Measurements from ENCODE around the gene C1QTNF8.

C1QTNF8 gene

DNA sequence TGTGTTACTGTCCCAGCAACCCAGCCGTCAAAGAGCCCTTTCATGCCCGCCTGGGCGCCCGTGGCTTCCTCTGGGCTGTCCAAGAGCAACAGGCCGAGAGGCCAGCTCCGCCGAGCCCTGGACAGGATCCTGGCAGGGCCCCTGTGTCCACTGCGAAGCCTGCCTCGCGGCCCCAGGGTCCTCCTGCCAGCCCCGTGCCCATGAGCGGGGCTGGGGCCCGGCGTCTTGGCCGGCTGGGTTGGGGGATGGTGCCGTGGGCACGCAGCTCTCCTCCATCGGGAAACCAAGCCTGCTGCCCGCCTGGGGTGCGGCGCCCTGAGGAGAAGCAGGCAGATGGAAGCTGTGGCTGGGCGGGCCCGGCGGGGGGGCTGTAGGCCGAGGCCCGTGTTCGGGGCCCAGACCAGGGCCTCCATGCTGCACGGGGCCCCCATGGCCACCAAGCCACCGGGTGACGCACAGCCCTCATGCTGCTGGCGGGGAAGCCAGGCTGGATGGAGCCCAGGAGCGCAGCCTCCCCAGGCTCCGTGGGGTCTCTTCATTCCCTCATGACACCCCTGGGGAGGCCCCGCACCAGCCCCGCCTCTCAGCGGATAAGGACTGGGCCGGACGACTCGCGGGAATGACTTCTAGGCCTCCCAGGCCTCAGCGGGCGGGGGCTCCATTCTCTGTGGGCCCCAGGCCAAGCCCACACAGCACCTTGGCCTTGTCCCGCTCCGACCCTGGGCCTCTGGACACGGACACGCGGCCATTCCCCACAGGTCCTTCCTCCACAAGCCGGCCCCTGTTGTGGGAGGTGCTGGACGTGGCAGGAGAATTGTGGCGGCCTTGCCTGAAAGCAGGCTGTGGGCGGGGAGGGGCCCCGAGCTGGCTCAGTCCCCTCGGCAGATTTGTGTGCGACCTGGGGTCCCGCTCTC, at the start of gene C1QTNF8:
TSS of gene C1QTNF8 (minus strand) at position 76 of the 914 bp plus-strand sequence. CDS start 1,322 bp downstream, outside the sequence.
- DNase-seq (ENCODE audit: low read depth in 2 of 2): no peak

GRCh38 chr16:1145383-1146100, 49.5 kb upstream of the C1QTNF8 start:
- no peak for DNase-seq (ENCODE audit: low read depth in 2 of 2)

- DNase-seq (ENCODE audit: low read depth in 2 of 2): no peak
These were observed 48.7 kb upstream of the C1QTNF8 start for GRCh38 chr16:1144476-1145382.

DNA sequence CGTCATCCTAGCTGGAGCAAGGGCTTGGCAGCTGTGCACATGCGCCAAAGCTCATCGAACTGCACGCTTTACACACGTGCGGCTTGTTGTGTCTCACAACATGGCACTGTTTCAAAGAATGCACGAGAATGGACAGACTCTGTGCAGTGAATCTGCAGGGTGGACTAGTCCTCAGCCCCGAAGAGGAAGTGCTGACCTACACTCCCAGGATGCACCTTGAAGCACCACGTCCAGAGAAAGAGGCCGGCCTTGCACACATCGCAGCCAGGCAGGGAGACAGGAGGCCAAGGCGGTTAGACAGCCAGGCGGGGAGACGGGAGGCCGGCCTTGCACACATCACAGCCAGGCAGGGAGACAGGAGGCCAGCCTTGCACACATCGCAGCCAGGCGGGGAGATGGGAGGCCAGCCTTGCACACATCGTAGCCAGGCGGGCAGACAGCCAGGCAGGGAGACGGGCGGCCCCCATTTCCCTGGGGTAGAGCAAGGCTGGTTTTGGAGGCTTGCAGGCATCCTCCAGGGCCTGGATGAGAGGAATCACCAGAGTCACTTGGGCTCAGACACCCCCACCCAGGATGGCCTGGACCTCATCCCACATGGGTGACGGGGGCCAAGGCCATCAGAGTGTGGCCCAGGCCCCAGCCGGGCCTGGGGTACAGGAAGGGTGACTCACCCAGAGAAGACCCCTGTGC, 47.9 kb upstream of the C1QTNF8 start:
- DNase-seq (ENCODE audit: low read depth in 2 of 2): no peak

DNA sequence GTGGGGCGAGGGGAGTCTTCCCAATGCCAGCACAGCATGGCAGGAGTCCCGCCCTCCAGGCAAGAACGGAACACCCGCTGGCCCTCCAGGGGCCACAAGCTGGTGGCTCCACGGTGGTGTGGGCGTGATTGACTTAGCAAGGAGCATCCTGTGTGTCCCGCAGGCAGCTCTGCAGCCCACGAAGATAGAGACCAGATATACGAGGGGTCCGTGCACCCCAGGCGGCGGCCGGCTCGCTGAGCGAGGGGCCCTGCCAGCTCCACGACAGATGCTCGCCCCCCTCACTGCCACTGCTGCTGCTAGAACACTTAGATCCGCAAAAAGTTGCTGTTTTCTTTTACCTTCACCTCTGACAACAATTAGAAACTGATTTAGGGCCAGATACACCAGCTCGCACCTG, 46.9 kb upstream of the C1QTNF8 start:
- no peak for DNase-seq (ENCODE audit: low read depth in 2 of 2)

DNA sequence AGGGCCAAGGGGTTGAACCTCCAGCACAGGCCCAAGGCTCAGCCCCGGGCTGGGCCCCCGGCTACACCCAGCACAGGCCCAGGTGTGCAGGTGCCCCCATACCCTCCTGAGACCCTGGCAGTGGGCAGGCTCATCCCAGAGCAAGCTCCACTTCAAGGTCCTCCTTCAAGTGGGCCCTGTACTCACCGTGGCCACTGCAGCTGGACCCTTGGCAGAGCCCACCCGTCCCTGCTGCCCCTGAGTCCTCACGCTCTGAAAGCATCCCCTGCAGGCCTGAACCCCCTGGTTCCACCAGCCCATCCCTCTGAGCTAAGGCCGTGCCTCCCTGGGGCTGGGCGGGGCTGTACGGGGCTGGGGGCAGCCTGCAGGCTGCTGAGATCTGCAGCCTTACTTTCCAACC, 45.7 kb upstream of the C1QTNF8 start:
- DNase-seq (ENCODE audit: low read depth in 2 of 2): no peak

GRCh38 chr16:1141191-1141590, 45.1 kb upstream of the C1QTNF8 start:
- DNase-seq (ENCODE audit: low read depth in 2 of 2): no peak

GRCh38 chr16:1140582-1141162, 44.6 kb upstream of the C1QTNF8 start:
- DNase-seq (ENCODE audit: low read depth in 2 of 2): no peak

DNA sequence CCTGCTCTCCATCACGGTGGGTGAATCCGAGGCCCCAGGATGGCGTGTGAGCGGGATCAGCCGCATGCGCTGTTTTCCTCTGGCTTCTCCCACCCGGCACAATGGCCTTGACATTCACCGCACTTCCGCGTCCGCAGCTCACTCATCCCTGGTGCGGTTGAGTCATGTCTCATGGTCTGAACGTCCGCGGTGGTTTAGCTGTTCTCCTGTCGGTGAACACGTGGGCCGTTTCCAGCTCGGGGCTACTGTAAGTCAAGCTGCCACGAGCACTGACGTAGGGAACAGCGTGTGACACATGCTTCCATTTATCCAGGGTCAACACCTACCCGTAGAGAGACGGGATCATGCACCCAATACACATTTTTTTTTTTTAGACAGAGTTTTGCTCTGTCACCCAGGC, 41.6 kb upstream of the C1QTNF8 start:
- no peak for DNase-seq (ENCODE audit: low read depth in 2 of 2)

GRCh38 chr16:1135459-1135825, 39.4 kb upstream of the C1QTNF8 start:
- no peak for DNase-seq (ENCODE audit: low read depth in 2 of 2)

DNA sequence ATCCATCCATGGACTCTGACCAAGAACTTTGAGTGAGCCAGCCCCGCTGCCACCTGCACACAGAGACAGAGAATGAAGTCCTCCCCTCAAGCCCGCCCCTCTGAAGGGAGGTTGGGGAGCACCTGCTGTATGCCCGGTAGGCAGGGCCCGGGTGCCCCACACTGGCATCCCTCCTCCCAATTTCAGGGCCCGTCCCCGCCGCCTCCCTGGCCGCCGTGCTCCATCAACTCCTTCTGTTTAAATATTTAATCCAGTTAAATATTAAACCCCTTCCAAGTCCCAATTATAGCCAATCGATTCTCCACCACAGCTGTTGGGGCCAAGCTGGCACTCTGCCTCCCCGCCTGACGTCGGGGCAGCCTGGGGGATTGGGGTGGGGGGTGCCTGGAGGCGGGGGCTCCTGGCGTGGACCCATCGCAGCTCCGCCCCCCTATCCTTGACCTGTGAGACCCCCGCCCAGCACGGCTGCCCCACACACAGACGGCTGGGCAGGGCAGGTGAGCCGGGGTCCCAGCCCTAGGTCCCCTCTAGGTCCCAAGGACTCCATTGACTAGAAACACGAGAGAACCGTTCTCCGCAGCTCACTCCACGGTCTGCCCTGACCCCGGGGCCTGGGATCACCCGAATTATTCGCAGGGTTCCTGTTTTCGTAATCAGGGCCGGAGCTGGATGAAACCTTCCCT, 38.9 kb upstream of the C1QTNF8 start:
- DNase-seq (ENCODE audit: low read depth in 2 of 2): no peak

GRCh38 chr16:1133810-1134520, 37.9 kb upstream of the C1QTNF8 start:
- DNase-seq (ENCODE audit: low read depth in 2 of 2): no peak

DNA sequence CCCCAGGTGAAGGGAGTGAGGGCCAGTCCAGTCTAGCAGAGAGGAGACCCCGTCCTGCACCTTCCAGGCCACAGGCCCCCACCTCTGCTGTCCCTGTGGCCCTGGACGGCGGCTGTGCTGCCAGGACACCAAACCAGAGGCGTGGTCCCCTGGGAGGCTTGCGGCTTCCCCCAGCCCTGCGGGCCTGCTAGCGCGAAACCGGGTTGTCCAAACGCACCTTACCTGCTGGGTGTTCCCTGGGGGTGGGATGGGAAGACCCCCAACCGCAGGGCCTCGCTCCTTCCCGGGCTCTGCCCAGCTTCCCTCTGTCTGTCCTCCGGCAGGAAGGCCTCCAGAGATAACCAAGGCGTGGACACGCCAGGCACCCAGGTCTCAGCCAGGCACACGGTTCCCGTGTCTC, 37.2 kb upstream of the C1QTNF8 start:
- DNase-seq (ENCODE audit: low read depth in 2 of 2): no peak

GRCh38 chr16:1132431-1132830, 36.4 kb upstream of the C1QTNF8 start:
- DNase-seq (ENCODE audit: low read depth in 2 of 2): no peak

DNA sequence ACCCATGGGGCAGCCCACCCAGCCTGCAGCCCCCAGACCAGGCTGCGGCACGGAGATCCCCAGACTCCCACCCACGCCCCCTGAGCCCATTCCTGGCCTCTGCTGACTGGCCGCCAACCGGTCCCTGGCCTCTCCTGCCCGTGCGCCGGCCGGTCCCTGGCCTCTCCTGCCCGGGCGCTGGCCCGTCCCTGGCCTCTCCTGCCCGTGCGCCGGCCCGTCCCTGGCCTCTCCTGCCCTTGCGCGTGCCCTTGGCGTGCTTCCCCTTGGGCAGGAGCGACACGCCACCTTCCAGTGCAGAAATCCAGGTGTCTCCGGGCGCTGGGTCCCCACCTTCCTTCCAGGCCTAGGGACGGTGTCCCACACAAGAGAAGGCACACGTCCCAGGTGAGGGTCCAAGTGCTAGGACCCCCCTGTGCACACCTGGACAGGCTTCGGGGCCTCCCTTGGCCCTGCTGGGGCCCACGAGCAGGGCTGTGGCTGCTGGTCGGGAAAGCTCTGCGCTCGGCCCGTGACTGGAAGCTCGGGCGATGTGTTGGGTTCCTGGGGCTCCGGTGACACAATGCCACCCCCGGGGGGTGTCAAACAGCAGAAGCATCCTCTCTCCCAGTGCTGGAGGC, 35.4 kb upstream of the C1QTNF8 start:
- DNase-seq (ENCODE audit: low read depth in 2 of 2): no peak

DNA sequence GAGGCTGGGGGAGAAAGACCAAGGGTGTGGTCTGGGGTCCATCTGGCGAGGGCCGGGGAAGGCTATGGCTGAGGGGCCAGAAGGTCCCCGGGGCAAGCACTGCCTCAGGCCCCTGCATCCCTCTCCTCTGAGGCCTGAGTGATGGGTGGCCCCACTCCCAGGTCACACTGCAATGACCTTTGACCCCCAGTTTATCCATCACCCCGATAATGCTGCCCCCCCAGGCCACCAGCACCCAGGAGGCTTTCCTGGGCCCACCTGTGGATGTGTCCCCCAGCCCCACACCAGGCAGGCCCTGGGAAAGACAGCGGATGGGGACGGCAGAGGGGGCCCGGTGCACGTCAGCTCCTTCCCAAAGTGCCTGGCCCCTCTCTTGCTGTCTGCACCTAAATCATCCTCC, 34.3 kb upstream of the C1QTNF8 start:
- DNase-seq (ENCODE audit: low read depth in 2 of 2): no peak

DNA sequence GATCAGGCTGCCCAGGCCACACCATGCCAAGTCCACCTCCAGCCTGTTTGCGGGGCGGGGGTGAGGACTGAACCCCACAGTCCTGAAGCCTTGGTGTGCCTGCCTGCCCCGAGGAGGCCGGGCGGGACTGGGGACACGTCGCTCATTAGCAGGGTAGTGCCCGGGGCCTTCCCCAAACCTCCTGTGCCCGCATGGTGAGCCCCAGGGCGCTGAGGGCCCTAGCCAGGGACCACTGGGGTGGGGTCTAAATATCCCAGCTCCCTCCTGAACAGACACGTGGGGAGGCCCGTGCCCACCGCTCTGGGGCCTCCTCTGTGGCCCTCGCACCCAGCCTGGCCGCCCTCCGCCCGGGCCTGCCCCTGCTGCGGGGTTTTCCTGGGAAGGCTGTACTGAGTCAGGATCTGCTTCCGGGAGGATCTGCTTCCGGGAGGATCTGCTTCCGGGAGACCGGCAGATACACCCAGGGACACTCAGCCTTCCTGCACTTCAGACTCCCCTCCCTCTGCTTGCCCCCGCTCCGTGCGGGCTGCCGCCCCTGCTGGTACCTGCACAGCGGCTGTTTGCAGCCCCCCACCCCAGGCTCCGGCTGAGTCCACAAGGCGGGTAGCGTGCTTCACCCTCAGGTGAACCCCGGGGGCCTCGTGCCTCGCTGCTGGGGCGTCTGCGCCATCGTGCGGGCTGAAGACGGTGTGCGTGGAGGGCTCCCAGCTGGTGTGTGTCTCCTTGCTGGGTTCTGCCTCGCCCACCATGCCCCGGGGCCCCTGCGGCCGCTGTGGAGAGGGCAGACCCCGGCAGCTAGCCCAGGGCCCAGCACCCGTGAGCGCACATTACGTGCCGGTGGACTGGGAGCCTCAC, 33.3 kb upstream of the C1QTNF8 start:
- no peak for DNase-seq (ENCODE audit: low read depth in 2 of 2)

DNA sequence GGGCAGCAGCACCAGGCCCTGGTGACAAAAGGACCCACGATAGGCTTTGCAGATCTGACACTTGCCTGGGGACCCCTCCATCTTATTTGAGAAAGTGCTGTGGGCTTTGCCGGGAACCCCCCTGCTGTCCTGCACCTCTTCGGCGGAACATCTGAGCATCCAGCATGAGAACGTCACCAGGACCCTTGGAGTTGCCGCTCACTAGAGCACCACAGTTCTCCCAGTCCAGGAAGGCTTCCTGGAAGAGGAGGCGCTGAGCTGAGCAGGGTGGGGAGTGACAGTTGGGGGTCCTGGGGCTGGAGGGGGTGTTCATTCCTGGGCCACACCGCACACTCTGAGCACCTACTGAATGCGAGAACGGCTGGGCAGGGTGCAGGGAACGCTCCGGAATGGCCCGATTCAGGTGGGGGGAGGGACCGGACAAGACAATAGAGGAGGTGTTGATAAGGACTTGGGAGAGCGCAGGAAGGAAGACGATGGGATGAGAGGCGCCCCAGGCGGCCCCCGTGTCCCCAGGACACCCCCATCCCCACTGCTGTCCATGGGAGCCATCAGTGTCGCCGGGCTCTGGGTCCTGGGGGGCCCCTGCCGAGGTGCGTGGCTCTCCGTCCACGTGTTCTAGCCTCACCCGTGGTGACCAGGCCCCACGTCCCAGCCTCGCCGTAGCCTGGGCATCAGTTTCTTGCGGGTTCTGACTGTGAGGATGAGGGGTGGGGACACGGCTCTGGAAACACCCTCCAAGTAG, 32.1 kb upstream of the C1QTNF8 start:
- no peak for DNase-seq (ENCODE audit: low read depth in 2 of 2)

Measured in stimulated activated CD8-positive, alpha-beta memory T cell treated with anti-CD3 and anti-CD28 coated beads, Interleukin-2, amount 100 ng/mL, for 1 hour (primary cell).